ENCODE measurements around the gene EFCAB6. TPM values are rescaled to one million over a fixed set of nuclear protein-coding genes. Genes with fewer than 3 reads are reported as not detected.

EFCAB6 gene
- total and polyA plus RNA-seq, 2 of the 4 experiments (the other 2 are of a cell fraction) = 0.44 to 1.1 TPM

GRCh38 chr22:43850529-43850928, 38.4 kb upstream of the EFCAB6 start:
- no peak overlapping the region for H4K5ac ChIP-seq (ENCODE audit: low read depth, low read length)
- H3K23ac ChIP-seq (ENCODE audit: low read depth, low read length) = no peak overlapping the region
- no peak overlapping the region for H2BK5ac ChIP-seq (ENCODE audit: low read depth, low read length, poor library complexity, severe bottlenecking)
- H3K4me3 ChIP-seq (ENCODE audit: insufficient read depth, low read depth, low read length) = no peak overlapping the region
- H3K36me3 ChIP-seq (ENCODE audit: control insufficient read depth, insufficient read depth, low read length) = no peaks in the 10 kb centered on the region
- no peak overlapping the region for H3K14ac ChIP-seq (replicated peaks; ENCODE audit: low read depth, low read length)
- H2AK5ac ChIP-seq (ENCODE audit: low read depth, low read length) = no peak overlapping the region
- ChIA-PET CTCF (no interaction called here), POLR2A (ENCODE audit: unreplicated experiment) (no interaction called here)
- in situ Hi-C loops (cut with MboI; ENCODE audit: low sequenced_read_pairs) (no loop called here), intact Hi-C loops (cut with micrococcal nuclease) (no loop called here), dilution Hi-C loops (cut with HindIII; ENCODE audit: low sequenced_read_pairs, unreplicated experiment) (no loop called here)
- peaks cover 5% of the 10 kb centered on the region; the same call in 1 of the 2 replicates for H3K4me1 ChIP-seq (ENCODE audit: control insufficient read depth, insufficient read depth, low read length)
- H2BK20ac ChIP-seq (ENCODE audit: low read depth, low read length) = no peak overlapping the region
- H2BK15ac ChIP-seq (ENCODE audit: low read depth, low read length) = no peak overlapping the region
- H3K18ac ChIP-seq (ENCODE audit: low read depth, low read length) = no peak overlapping the region
- H2BK120ac ChIP-seq (ENCODE audit: low read depth, low read length) = no peak overlapping the region
- H3K4ac ChIP-seq (ENCODE audit: low read depth, low read length) = no peak overlapping the region
- H4K91ac ChIP-seq (ENCODE audit: insufficient read depth, low read depth, low read length) = no peak overlapping the region
- H2AFZ ChIP-seq (replicated peaks; ENCODE audit: low read length, poor library complexity) = no peak overlapping the region
- ATAC-seq (ENCODE audit: low read depth) (no peak), DNase-seq (no peak)
- H3K79me1 ChIP-seq (ENCODE audit: low read depth in 1 of 2, low read length in 2 of 2) = peaks cover 0 to 2% of the 10 kb centered on the region in 2 experiments; a peak in 1 of 4 replicates
- H3K4me2 ChIP-seq (ENCODE audit: low read depth, low read length) = no peak overlapping the region
- H3K9me1 ChIP-seq (ENCODE audit: insufficient read depth, low read length) = no peaks in the 10 kb centered on the region
- no peak overlapping the region for H4K8ac ChIP-seq (ENCODE audit: low read depth in 2 of 2, low read length in 2 of 2)
- WGBS, 2 experiments (ENCODE audit: extremely low coverage in 2 of 2, insufficient read length in 1 of 2) = no CpG with 5 or more reads among the region's 12 CpGs
- no peak overlapping the region for H3K9ac ChIP-seq (ENCODE audit: low read depth, low read length)
- peaks cover 1% of the 10 kb centered on the region; the same call in 1 of the 2 replicates for H3K27me3 ChIP-seq (ENCODE audit: control insufficient read depth, insufficient read depth, low read length)
- H4K20me1 ChIP-seq (ENCODE audit: insufficient read depth, low read length) = peaks cover 17% of the 10 kb centered on the region
- no peak overlapping the region for H3K27ac ChIP-seq (ENCODE audit: insufficient read depth, low read length)
- no TSS peak for BruUV-seq (replicated peaks)
- no peak overlapping the region for H2AK9ac ChIP-seq (replicated peaks; ENCODE audit: low read depth, low read length, poor library complexity)
- no peaks in the 10 kb centered on the region for H3K9me3 ChIP-seq (ENCODE audit: control insufficient read depth, insufficient read depth, low read length)
- no peak overlapping the region for H3K56ac ChIP-seq (ENCODE audit: extremely low read depth, insufficient read depth, low read length)
- TF ChIP-seq POLR2A (IDR thresholded peaks at IDR 0.05; ENCODE audit: low read depth, low read length) = no peak
- no peak for TF ChIP-seq MAFK (IDR thresholded peaks at IDR 0.05; ENCODE audit: low read depth, low read length)
- no peak for TF ChIP-seq RAD21 (IDR thresholded peaks at IDR 0.05; ENCODE audit: low read length)
- TF ChIP-seq, protein P1, sequence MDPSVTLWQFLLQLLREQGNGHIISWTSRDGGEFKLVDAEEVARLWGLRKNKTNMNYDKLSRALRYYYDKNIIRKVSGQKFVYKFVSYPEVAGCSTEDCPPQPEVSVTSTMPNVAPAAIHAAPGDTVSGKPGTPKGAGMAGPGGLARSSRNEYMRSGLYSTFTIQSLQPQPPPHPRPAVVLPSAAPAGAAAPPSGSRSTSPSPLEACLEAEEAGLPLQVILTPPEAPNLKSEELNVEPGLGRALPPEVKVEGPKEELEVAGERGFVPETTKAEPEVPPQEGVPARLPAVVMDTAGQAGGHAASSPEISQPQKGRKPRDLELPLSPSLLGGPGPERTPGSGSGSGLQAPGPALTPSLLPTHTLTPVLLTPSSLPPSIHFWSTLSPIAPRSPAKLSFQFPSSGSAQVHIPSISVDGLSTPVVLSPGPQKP (IDR thresholded peaks at IDR 0.05; ENCODE audit: borderline replicate concordance, low read depth, low read length) = no peak
- no peak for TF ChIP-seq USF2 (IDR thresholded peaks at IDR 0.05; ENCODE audit: low read depth, low read length)
- TF ChIP-seq FOS (IDR thresholded peaks at IDR 0.05; ENCODE audit: low read depth, low read length) = no peak
- TF ChIP-seq CEBPB (IDR thresholded peaks at IDR 0.05; ENCODE audit: low read depth, low read length) = no peak
- TF ChIP-seq BHLHE40 (IDR thresholded peaks at IDR 0.05; ENCODE audit: low read depth, low read length) = no peak
